ENCODE measurements around the gene GNG3. TPM values are rescaled to one million over a fixed set of nuclear protein-coding genes. Genes with fewer than 3 reads are reported as not detected.
"Not testable (repeated sequence)": the region's sequence is repeated elsewhere in the genome, so short reads cannot be mapped to it uniquely, and the experiment has no call there.

GNG3 gene
- total RNA-seq, 1 experiment from 2014 or later = not detected

DNA sequence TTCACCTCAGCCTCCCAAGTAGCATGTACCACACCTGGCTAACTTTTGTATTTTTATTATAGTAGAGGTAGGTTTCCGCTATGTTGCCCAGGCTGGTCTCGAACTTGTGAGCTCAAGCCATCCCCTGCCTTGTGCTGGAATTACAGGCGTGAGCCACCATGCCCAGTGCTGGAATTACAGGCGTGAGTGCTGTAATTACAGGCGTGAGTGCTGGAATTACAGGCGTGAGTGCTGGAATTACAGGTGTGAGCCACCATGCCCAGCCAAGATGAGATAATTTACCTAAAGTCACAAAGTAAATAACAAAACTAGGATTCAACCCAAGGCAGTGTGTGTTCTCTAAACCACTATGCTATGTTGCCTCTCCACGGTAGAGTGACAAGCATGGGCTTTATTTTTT lies 25.0 kb upstream of the GNG3 start:
- H3K36me3 Mint-ChIP-seq (ENCODE audit: insufficient read depth, unreplicated experiment) = peaks cover 11% of the 10 kb centered on the region
- H3K9me3 Mint-ChIP-seq (ENCODE audit: unreplicated experiment) = no peaks in the 10 kb centered on the region
- BruUV-seq (replicated peaks) = no TSS peak
- POLR2A ChIA-PET = no interaction called here
- CTCF ChIA-PET = interaction anchor here (1.1 kb wide), 1 partner anchor 41 kb away, joined by 6 read pairs; no protein-coding TSS in a partner anchor
- no peak overlapping the region for H3K4me3 Mint-ChIP-seq (ENCODE audit: unreplicated experiment)
- H3K27ac Mint-ChIP-seq (ENCODE audit: low read depth, unreplicated experiment) = no peak overlapping the region
- TF ChIP-seq, protein P1, sequence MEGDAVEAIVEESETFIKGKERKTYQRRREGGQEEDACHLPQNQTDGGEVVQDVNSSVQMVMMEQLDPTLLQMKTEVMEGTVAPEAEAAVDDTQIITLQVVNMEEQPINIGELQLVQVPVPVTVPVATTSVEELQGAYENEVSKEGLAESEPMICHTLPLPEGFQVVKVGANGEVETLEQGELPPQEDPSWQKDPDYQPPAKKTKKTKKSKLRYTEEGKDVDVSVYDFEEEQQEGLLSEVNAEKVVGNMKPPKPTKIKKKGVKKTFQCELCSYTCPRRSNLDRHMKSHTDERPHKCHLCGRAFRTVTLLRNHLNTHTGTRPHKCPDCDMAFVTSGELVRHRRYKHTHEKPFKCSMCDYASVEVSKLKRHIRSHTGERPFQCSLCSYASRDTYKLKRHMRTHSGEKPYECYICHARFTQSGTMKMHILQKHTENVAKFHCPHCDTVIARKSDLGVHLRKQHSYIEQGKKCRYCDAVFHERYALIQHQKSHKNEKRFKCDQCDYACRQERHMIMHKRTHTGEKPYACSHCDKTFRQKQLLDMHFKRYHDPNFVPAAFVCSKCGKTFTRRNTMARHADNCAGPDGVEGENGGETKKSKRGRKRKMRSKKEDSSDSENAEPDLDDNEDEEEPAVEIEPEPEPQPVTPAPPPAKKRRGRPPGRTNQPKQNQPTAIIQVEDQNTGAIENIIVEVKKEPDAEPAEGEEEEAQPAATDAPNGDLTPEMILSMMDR (IDR thresholded peaks at IDR 0.05; ENCODE audit: unreplicated experiment) = no peak
- H3K27me3 Mint-ChIP-seq (ENCODE audit: insufficient read depth, unreplicated experiment) = no peaks in the 10 kb centered on the region
- H3K4me1 Mint-ChIP-seq (ENCODE audit: insufficient read depth, unreplicated experiment) = peaks cover 14% of the 10 kb centered on the region
- no peak for DNase-seq (ENCODE audit: unreplicated experiment)
- intact Hi-C loops (cut with micrococcal nuclease) = no loop called here

DNA sequence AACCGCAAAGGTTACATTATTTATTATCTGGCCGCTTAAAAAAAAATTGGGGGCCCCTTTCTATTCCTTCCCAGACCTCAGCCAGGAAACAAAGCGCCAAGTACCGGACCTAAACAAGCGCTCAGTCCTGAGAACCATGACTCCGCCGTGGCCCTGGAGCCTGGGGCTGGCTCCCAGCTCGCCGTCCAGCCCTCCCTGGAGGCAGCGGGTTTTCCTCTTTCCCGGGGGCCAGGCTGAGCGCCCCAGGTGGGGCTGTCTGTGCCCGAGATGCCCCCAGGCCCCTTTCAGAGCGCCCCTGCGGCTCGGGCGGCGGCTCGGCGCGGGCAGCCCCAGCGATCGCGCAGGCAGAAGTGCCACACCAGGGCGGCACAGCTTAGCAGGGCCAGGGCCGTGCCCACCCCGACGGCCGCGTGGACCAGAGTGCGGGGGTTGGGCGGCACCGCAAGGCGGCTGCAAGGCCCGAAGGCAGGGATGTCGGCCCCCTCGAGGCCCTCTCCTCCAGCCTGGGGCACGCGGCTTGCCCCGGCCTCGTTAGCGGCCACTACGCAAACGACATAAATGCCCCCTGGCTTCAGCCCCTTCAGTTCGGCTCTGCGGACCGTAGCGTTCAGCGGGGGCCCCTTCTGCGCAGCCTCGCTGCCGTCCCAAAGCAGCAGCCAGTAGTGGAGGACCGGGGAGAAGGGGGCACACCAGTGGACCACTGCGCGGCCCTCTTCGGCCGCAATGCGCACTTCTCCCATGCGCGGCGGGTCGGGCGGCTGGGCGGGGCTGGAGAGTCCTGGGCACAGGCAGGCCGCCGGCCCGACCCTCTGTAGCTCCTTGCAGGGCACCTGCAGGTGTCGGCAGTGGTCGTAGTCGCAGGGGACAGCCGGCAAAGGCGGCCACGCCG lies 19.7 kb upstream of the GNG3 start:
- intact Hi-C loops (cut with micrococcal nuclease) = no loop called here
- Mint-ChIP-seq H3K27ac (ENCODE audit: low read depth, unreplicated experiment) (no peak overlapping the region), H3K9me3 (ENCODE audit: unreplicated experiment) (no peaks in the 10 kb centered on the region), H3K4me1 (ENCODE audit: insufficient read depth, unreplicated experiment) (peaks cover 19% of the 10 kb centered on the region), H3K4me3 (ENCODE audit: unreplicated experiment) (no peak overlapping the region), H3K36me3 (ENCODE audit: insufficient read depth, unreplicated experiment) (peaks cover 38% of the 10 kb centered on the region), H3K27me3 (ENCODE audit: insufficient read depth, unreplicated experiment) (no peaks in the 10 kb centered on the region)
- CTCF ChIA-PET = no interaction called here
- POLR2A ChIA-PET = interaction anchor here (0.6 to 1.7 kb wide), 5 partner anchors 16 to 1582 kb away, joined by 3 to 4 read pairs (median 3); partner anchors contain the start of genes TAF6L and UQCC3
- DNase-seq (ENCODE audit: unreplicated experiment) = no peak
- no TSS peak for BruUV-seq (replicated peaks)
- TF ChIP-seq, protein P1 (IDR thresholded peaks at IDR 0.05; ENCODE audit: unreplicated experiment) = no peak

DNA sequence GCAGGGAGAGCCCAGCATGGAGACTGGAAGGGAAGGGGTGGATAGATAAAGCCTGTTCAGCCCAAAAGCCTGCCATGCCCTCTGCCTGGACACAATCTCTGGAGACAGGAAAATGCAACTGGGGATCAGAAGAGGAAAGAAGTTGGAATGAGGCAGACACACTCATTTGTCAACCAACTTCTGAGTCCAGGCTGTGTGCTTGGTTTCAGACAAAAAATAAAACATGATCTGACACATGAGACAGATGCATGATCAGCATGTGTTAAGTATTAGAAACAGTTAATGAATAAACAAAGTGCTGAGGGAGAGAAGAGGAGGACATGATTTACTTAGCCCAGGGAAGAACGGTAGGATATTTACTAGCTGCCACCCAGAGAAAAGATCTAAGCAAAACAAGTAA lies 19.0 kb upstream of the GNG3 start:
- ChIA-PET POLR2A (interaction anchor here (0.6 to 2.3 kb wide), 8 partner anchors 9 to 710 kb away, joined by 3 to 12 read pairs (median 7); partner anchors contain the start of genes HNRNPUL2, INTS5, TAF6L and TTC9C), CTCF (interaction anchor here (0.5 to 2.7 kb wide), 2 partner anchors 294 to 802 kb away, joined by 3 to 10 read pairs; no protein-coding TSS in a partner anchor)
- H3K36me3 Mint-ChIP-seq (ENCODE audit: insufficient read depth, unreplicated experiment) = peaks cover 45% of the 10 kb centered on the region
- H3K27me3 Mint-ChIP-seq (ENCODE audit: insufficient read depth, unreplicated experiment) = no peaks in the 10 kb centered on the region
- H3K27ac Mint-ChIP-seq (ENCODE audit: low read depth, unreplicated experiment) = no peak overlapping the region
- H3K9me3 Mint-ChIP-seq (ENCODE audit: unreplicated experiment) = no peaks in the 10 kb centered on the region
- H3K4me1 Mint-ChIP-seq (ENCODE audit: insufficient read depth, unreplicated experiment) = peaks cover 19% of the 10 kb centered on the region
- intact Hi-C loops (cut with micrococcal nuclease) = no loop called here
- DNase-seq (ENCODE audit: unreplicated experiment) = no peak
- BruUV-seq (replicated peaks) = no TSS peak
- H3K4me3 Mint-ChIP-seq (ENCODE audit: unreplicated experiment) = no peak overlapping the region
- TF ChIP-seq, protein P1 (IDR thresholded peaks at IDR 0.05; ENCODE audit: unreplicated experiment) = no peak

DNA sequence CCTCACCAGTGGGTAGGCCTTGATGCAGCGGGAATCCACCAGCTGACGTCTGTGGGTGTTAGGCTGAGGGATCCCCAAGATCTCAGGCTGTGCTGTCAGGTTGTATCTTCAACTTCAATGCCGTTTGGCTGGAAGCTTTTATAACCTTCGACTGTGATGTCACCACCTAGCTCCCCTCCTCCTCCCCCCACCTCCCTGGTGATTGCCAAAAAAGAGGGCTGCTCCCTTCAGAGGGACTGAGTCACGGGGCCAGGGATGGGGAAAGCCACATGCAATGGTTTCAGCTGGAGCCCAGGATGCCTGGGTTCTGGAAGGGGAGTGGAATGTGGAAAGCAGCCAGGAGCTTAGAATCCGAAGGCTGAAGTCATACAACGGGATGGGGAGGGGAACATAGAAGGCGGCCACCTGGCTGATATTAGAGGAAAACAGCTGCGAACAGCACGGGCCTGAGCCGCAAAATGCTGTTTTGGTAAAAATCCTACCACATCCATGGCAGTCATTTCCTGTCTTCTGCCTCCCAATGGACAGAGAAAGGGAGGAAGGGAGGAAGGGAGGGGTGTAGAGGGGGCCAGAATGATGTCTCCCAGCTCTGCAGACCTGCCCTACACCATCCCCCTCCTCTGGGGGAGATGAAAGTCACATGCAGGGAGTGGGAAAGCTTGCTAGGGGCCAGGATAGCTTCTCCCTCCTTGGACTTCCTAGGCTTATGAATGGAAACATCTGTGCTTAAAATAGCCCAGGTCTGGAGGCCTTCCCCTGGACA lies 17.9 kb upstream of the GNG3 start, which contains the start of gene LRRN4CL:
Gene LRRN4CL (minus strand): TSS at position 110 of the 763 bp plus-strand sequence. CDS start 1,022 bp downstream, outside the sequence.
- H3K4me3 Mint-ChIP-seq (ENCODE audit: unreplicated experiment) = no peak within 1 kb of the TSS
- peak within 1 kb of the TSS; percentile 86 for H3K27ac Mint-ChIP-seq (ENCODE audit: low read depth, unreplicated experiment)
- peak; percentile 83 for DNase-seq (ENCODE audit: unreplicated experiment)
- no TSS peak for BruUV-seq (replicated peaks)
- TF ChIP-seq, protein P1 (IDR thresholded peaks at IDR 0.05; ENCODE audit: unreplicated experiment) = no peak
- no peaks in the 10 kb centered on the region for H3K27me3 Mint-ChIP-seq (ENCODE audit: insufficient read depth, unreplicated experiment)
- ChIA-PET POLR2A (interaction anchor here (0.6 to 2.3 kb wide), 14 partner anchors 9 to 152 kb away, joined by 3 to 15 read pairs (median 6); partner anchors contain the start of genes C11orf98, CSKMT, HNRNPUL2 and INTS5), CTCF (interaction anchor here (0.5 to 7.6 kb wide), 7 partner anchors 9 to 295 kb away, joined by 3 to 72 read pairs (median 3); no protein-coding TSS in a partner anchor)
- intact Hi-C loops (cut with micrococcal nuclease) = no loop called here
- peaks cover 19% of the 10 kb centered on the region for H3K4me1 Mint-ChIP-seq (ENCODE audit: insufficient read depth, unreplicated experiment)
- H3K9me3 Mint-ChIP-seq (ENCODE audit: unreplicated experiment) = no peaks in the 10 kb centered on the region
- peaks cover 47% of the 10 kb centered on the region for H3K36me3 Mint-ChIP-seq (ENCODE audit: insufficient read depth, unreplicated experiment)

DNA sequence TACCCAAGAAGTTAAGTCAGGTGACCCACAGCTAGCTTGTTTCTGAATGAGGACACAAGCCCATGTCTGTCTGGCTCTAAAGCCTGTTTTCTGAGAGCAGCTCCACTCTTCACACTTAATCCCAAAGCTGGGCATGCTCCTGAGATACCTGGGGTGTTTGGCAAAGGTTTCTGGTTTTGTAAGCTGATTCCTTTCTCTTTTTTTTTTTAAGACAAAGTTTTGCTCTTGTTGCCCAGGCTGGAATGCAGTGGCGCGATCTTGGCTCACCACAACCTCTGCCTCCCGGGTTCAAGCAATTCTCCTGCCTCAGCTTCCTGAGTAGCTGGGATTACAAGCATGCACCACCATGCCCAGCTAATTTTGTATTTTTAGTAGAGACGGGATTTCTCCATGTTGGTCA lies 13.9 kb upstream of the GNG3 start:
- H3K4me3 Mint-ChIP-seq (ENCODE audit: unreplicated experiment); DNase-seq (ENCODE audit: unreplicated experiment); H3K27me3 Mint-ChIP-seq (ENCODE audit: insufficient read depth, unreplicated experiment); H3K9me3 Mint-ChIP-seq (ENCODE audit: unreplicated experiment); H3K27ac Mint-ChIP-seq (ENCODE audit: low read depth, unreplicated experiment); BruUV-seq (replicated peaks): not testable (repeated sequence)
- intact Hi-C loops (cut with micrococcal nuclease) = loop anchor here (1.0 to 2.0 kb wide), 3 partner anchors 13 to 298 kb away; partner anchors contain the start of genes EML3 and ROM1
- ChIA-PET CTCF (interaction anchor here (0.6 to 7.6 kb wide), 17 partner anchors 9 to 316 kb away, joined by 3 to 72 read pairs (median 4); partner anchors contain the start of genes BSCL2 and GNG3), POLR2A (interaction anchor here (0.7 to 2.6 kb wide), 7 partner anchors 12 to 147 kb away, joined by 3 to 7 read pairs (median 4); partner anchors contain the start of genes C11orf98, CSKMT, INTS5 and UQCC3)
- Mint-ChIP-seq H3K4me1 (ENCODE audit: insufficient read depth, unreplicated experiment) (peaks cover 15% of the 10 kb centered on the region), H3K36me3 (ENCODE audit: insufficient read depth, unreplicated experiment) (peaks cover 69% of the 10 kb centered on the region)

Data from MCF 10A (cell line).